Measurements from ENCODE around the gene DPY19L2.
"Not testable (repeated sequence)": the region's sequence is repeated elsewhere in the genome, so short reads cannot be mapped to it uniquely, and the experiment has no call there.

DNA sequence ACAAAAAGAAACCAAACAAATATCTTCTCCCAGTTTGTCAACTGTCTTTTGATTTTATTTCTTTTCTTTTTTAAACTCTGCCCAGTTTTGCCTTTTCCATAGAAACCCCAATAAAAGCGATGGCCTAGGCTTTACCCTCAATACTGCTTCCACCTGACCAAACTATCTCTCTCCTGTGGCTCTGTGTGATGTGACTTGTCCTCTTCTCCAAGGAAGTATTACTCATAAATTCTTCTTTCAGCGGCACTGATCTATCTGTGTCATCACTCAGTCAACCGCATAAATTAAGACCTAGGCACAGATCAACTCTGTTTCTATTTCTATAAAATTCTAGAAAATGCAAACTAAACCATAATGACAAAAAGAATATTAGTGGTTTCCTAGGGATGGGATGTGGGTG lies 9.8 kb downstream of the DPY19L2 start:
- not testable (repeated sequence) for TF ChIP-seq CTCF (IDR thresholded peaks at IDR 0.05); STAT6 (CRISPR knock-in tag; conservative IDR thresholded peaks at IDR 0.05; ENCODE audit: low read depth); TCF7 (CRISPR knock-in tag; IDR thresholded peaks at IDR 0.05; ENCODE audit: low read depth)
- TF ChIP-seq, protein P1, sequence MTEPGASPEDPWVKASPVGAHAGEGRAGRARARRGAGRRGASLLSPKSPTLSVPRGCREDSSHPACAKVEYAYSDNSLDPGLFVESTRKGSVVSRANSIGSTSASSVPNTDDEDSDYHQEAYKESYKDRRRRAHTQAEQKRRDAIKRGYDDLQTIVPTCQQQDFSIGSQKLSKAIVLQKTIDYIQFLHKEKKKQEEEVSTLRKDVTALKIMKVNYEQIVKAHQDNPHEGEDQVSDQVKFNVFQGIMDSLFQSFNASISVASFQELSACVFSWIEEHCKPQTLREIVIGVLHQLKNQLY (CRISPR knock-in tag; IDR thresholded peaks at IDR 0.05) = not testable (repeated sequence)
- TF ChIP-seq, protein P2, sequence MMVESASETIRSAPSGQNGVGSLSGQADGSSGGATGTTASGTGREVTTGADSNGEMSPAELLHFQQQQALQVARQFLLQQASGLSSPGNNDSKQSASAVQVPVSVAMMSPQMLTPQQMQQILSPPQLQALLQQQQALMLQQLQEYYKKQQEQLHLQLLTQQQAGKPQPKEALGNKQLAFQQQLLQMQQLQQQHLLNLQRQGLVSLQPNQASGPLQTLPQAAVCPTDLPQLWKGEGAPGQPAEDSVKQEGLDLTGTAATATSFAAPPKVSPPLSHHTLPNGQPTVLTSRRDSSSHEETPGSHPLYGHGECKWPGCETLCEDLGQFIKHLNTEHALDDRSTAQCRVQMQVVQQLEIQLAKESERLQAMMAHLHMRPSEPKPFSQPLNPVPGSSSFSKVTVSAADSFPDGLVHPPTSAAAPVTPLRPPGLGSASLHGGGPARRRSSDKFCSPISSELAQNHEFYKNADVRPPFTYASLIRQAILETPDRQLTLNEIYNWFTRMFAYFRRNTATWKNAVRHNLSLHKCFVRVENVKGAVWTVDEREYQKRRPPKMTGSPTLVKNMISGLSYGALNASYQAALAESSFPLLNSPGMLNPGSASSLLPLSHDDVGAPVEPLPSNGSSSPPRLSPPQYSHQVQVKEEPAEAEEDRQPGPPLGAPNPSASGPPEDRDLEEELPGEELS (CRISPR knock-in tag; IDR thresholded peaks at IDR 0.05) = not testable (repeated sequence)
- TF ChIP-seq, protein P3, sequence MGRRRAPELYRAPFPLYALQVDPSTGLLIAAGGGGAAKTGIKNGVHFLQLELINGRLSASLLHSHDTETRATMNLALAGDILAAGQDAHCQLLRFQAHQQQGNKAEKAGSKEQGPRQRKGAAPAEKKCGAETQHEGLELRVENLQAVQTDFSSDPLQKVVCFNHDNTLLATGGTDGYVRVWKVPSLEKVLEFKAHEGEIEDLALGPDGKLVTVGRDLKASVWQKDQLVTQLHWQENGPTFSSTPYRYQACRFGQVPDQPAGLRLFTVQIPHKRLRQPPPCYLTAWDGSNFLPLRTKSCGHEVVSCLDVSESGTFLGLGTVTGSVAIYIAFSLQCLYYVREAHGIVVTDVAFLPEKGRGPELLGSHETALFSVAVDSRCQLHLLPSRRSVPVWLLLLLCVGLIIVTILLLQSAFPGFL (CRISPR knock-in tag; IDR thresholded peaks at IDR 0.05; ENCODE audit: borderline replicate concordance) = not testable (repeated sequence)

Measured in WTC11 (cell line).